ENCODE data around the gene ZNF205. TPM values are rescaled to one million over a fixed set of nuclear protein-coding genes. Genes with fewer than 3 reads are reported as not detected.

The ZNF205 gene
- total RNA-seq, 1 donor from 2014 or later, result 14.8 TPM

GRCh38 chr16:3089717-3090592 is 22.4 kb upstream of the ZNF205 start:
- DNase-seq (ENCODE audit: extremely low spot score, unreplicated experiment), result no peak
- peaks cover 20% of the 10 kb centered on the region for H3K27me3 Mint-ChIP-seq (ENCODE audit: unreplicated experiment)
- no peaks in the 10 kb centered on the region for H3K9me3 Mint-ChIP-seq (ENCODE audit: unreplicated experiment)
- H3K27ac Mint-ChIP-seq (ENCODE audit: unreplicated experiment), result no peak overlapping the region
- no peak for TF ChIP-seq CTCF (IDR thresholded peaks at IDR 0.05)
- peaks cover 11% of the 10 kb centered on the region for H3K4me1 Mint-ChIP-seq (ENCODE audit: unreplicated experiment)
- no peaks in the 10 kb centered on the region for H3K36me3 Mint-ChIP-seq (ENCODE audit: unreplicated experiment)
- no peak overlapping the region for H3K4me3 Mint-ChIP-seq (ENCODE audit: unreplicated experiment)

GRCh38 chr16:3091551-3091950 is 20.8 kb upstream of the ZNF205 start:
- no peak overlapping the region for H3K4me3 Mint-ChIP-seq (ENCODE audit: unreplicated experiment)
- no peak for TF ChIP-seq CTCF (IDR thresholded peaks at IDR 0.05)

GRCh38 chr16:3092501-3092941 is 19.9 kb upstream of the ZNF205 start:
- no peak for TF ChIP-seq CTCF (IDR thresholded peaks at IDR 0.05)
- H3K27ac Mint-ChIP-seq (ENCODE audit: unreplicated experiment), result no peak overlapping the region
- H3K9me3 Mint-ChIP-seq (ENCODE audit: unreplicated experiment), result no peaks in the 10 kb centered on the region
- peaks cover 21% of the 10 kb centered on the region for H3K27me3 Mint-ChIP-seq (ENCODE audit: unreplicated experiment)
- H3K4me3 Mint-ChIP-seq (ENCODE audit: unreplicated experiment), result no peak overlapping the region
- H3K36me3 Mint-ChIP-seq (ENCODE audit: unreplicated experiment), result no peaks in the 10 kb centered on the region
- no peak for DNase-seq (ENCODE audit: extremely low spot score, unreplicated experiment)
- peaks cover 9% of the 10 kb centered on the region for H3K4me1 Mint-ChIP-seq (ENCODE audit: unreplicated experiment)

More at GRCh38 chr16:3091551-3091950, 20.8 kb upstream of the ZNF205 start:
- Mint-ChIP-seq H3K4me1 (ENCODE audit: unreplicated experiment) (peaks cover 11% of the 10 kb centered on the region), H3K36me3 (ENCODE audit: unreplicated experiment) (no peaks in the 10 kb centered on the region), H3K27me3 (ENCODE audit: unreplicated experiment) (peaks cover 16% of the 10 kb centered on the region), H3K27ac (ENCODE audit: unreplicated experiment) (no peak overlapping the region), H3K9me3 (ENCODE audit: unreplicated experiment) (no peaks in the 10 kb centered on the region)
- DNase-seq (ENCODE audit: extremely low spot score, unreplicated experiment), result no peak

- peak; percentile 45 for TF ChIP-seq CTCF (IDR thresholded peaks at IDR 0.05)
- Mint-ChIP-seq H3K27ac (ENCODE audit: unreplicated experiment) (no peak overlapping the region), H3K27me3 (ENCODE audit: unreplicated experiment) (peaks cover 21% of the 10 kb centered on the region), H3K4me1 (ENCODE audit: unreplicated experiment) (no peaks in the 10 kb centered on the region), H3K4me3 (ENCODE audit: unreplicated experiment) (no peak overlapping the region), H3K9me3 (ENCODE audit: unreplicated experiment) (no peaks in the 10 kb centered on the region), H3K36me3 (ENCODE audit: unreplicated experiment) (no peaks in the 10 kb centered on the region)
- no peak for DNase-seq (ENCODE audit: extremely low spot score, unreplicated experiment)
Measured at GRCh38 chr16:3094289-3095027, 17.9 kb upstream of the ZNF205 start.

GRCh38 chr16:3095869-3096268 is 16.5 kb upstream of the ZNF205 start:
- Mint-ChIP-seq H3K9me3 (ENCODE audit: unreplicated experiment) (no peaks in the 10 kb centered on the region), H3K4me3 (ENCODE audit: unreplicated experiment) (no peak overlapping the region), H3K27me3 (ENCODE audit: unreplicated experiment) (peaks cover 23% of the 10 kb centered on the region), H3K36me3 (ENCODE audit: unreplicated experiment) (no peaks in the 10 kb centered on the region), H3K4me1 (ENCODE audit: unreplicated experiment) (peaks cover 5% of the 10 kb centered on the region), H3K27ac (ENCODE audit: unreplicated experiment) (no peak overlapping the region)
- peak; percentile 30 for TF ChIP-seq CTCF (IDR thresholded peaks at IDR 0.05)
- no peak for DNase-seq (ENCODE audit: extremely low spot score, unreplicated experiment)
